GM21360 (cell line): ENCODE measurements around the gene ADRA2B.
"Not testable (repeated sequence)": the region's sequence is repeated elsewhere in the genome, so short reads cannot be mapped to it uniquely, and the experiment has no call there.

Source experiments
- ATAC-seq: cut with Tn5 transposase; IDR thresholded peaks from one replicate; pipeline ENCODE4 v1.9.1; 2021; ENCODE audit warnings: mild to moderate bottlenecking, moderate library complexity; ENCODE audit not compliant: unreplicated experiment

Gene ADRA2B

GRCh38 chr2:96150791-96151594 is 34.6 kb upstream of the ADRA2B start:
- no peak for ATAC-seq

- no peak for ATAC-seq
Observed at GRCh38 chr2:96150007-96150640, 33.8 kb upstream of the ADRA2B start.

- no peak for ATAC-seq
Observed at GRCh38 chr2:96148410-96149217, 32.2 kb upstream of the ADRA2B start.

- ATAC-seq, result no peak
Observed at GRCh38 chr2:96147593-96148201, 31.3 kb upstream of the ADRA2B start.

- ATAC-seq, result no peak
Observed at GRCh38 chr2:96146881-96147592, 30.7 kb upstream of the ADRA2B start.

- peak; percentile 28 for ATAC-seq
Observed at GRCh38 chr2:96146153-96146880, 29.9 kb upstream of the ADRA2B start.

GRCh38 chr2:96145848-96146152 is 29.4 kb upstream of the ADRA2B start:
- no peak for ATAC-seq

GRCh38 chr2:96145036-96145847 is 28.9 kb upstream of the ADRA2B start, which contains the start of gene DUSP2:
Gene DUSP2, minus strand, starts transcription at chr2:96145440. Its CDS starts 86 bp downstream, at chr2:96145354.
- ATAC-seq, result peak; percentile 35

GRCh38 chr2:96144481-96145035 is 28.2 kb upstream of the ADRA2B start:
- peak; percentile 1 for ATAC-seq

- ATAC-seq, result no peak
Observed at GRCh38 chr2:96143848-96144480, 27.6 kb upstream of the ADRA2B start.

- ATAC-seq, result no peak
Observed at GRCh38 chr2:96143231-96143847, 27.0 kb upstream of the ADRA2B start.

- ATAC-seq, result no peak
Observed at GRCh38 chr2:96142217-96143113, 26.1 kb upstream of the ADRA2B start.

- ATAC-seq, result not testable (repeated sequence)
Observed at GRCh38 chr2:96141624-96141967, 25.2 kb upstream of the ADRA2B start.

GRCh38 chr2:96140941-96141623 is 24.7 kb upstream of the ADRA2B start:
- ATAC-seq, result no peak

GRCh38 chr2:96139181-96139758 is 22.9 kb upstream of the ADRA2B start:
- no peak for ATAC-seq
